Erythroblast (primary cell): ENCODE data around the gene ZNF320.
"Not testable (repeated sequence)": the region's sequence is repeated elsewhere in the genome, so short reads cannot be mapped to it uniquely, and the experiment has no call there.

Source experiments
- DNase-seq, 2 experiments: peaks; one replicate each; lab custom pipeline; 2025; lab: John Stamatoyannopoulos, UW
- GATA1 ChIP-seq: IDR thresholded peaks from 2 replicates; pipeline ENCODE4 v1.6.1; 2011; ENCODE audit warnings: low read depth, mild to moderate bottlenecking, control low read depth, low read length, moderate library complexity
- POLR2A ChIP-seq: IDR thresholded peaks from 2 replicates; pipeline ENCODE4 v1.6.1; 2011; ENCODE audit warnings: mild to moderate bottlenecking, low read length

Gene ZNF320

DNA sequence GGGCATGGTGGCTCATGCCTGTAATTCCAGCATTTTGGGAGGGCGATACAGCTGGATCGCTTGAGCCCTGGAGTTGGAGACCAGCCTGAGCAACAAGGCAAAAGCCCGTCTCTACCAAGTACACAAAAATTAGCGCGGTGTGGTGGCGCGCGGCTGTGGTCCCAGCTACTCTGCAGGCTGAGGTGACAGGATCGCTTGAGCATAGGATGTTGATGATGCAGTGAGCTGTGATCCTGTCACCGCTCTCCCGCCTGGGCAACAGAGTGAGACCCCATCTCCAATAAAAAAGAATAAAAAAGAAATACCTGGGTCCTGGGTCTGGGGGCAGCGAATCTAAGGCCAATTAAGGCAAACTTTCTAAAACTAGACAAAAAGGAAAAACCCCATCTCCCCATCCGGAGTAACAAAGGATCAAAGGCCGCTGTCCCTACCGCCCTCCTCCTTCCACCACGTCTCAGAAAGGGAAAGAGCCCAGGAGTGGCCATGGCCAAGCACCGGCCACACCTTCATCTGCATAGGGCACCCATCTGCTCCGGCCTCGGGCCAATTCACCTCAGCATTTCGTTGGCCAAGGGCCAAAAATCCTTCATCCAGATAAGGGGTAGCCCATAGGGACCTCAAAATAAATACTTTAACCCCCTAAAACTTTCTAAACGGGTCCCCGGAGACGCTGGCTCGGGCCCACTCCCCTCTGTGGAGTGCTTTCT is 851 bp downstream of the ZNF320 start:
- TF ChIP-seq GATA1 (no peak), POLR2A (no peak)
- DNase-seq, result peak; percentile 65 to 66

DNA sequence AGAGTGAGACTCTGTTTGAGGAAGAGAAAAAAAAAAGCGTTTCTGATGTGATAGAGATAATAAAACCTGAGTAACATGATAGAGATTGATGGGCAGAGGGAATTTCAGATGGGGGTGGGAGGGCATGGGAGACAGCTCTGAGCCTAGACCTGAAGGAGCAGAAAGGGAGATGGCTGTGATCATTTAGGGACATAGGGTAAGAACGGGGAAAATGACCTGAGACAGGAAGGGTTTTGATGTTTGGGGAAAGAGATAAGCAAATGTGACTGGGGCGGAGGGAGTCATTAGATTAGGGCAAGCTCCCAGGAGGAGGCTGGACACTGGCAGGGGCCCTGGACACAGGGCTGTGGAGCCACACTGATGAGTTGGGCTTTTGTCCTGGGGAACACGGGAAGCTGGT is 6.1 kb downstream of the ZNF320 start:
- DNase-seq, result peak in 1 of 2 experiments; percentile 21
- no peak for TF ChIP-seq GATA1

DNA sequence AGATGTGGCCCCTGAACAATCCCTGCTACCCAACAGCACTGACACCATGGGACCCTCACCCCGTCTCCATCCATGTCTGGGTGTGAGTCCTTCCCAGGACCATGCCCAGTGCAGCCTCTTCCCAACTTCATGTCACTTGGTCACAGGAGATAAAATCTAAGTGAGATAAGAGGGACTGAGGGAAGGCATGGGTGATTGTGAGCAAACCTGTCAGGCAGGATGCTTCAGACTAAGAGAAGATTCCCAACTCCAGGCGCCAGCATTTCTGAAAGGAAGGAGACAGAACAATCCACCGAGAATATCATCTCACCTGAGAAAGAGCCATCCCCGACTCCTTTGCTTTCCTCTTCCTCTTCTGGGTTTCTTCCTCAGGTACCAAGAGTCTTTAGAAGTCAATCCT is 7.5 kb downstream of the ZNF320 start:
- no peak for TF ChIP-seq GATA1
- no peak for TF ChIP-seq POLR2A
- no peak for DNase-seq

DNA sequence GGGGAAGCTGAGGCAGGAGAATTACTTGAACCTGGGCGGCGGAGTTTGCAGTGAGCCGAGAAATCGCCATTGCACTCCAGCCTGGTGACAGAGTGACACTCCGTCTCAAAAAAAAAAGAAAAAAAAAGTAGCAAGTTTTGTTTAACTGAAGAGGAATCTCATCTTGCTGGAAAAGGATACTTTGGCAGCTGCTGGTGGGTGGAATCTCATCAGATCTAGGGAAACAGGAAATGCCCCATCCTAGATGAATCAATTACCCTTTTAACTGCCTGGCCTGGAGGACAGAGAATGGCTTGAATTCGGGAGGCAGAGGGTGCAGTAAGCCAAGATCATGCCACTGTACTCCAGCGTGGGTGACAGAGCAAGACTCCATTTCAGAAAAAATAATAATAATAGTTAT is 8.4 kb downstream of the ZNF320 start:
- TF ChIP-seq POLR2A (no peak), GATA1 (no peak)
- no peak for DNase-seq

DNA sequence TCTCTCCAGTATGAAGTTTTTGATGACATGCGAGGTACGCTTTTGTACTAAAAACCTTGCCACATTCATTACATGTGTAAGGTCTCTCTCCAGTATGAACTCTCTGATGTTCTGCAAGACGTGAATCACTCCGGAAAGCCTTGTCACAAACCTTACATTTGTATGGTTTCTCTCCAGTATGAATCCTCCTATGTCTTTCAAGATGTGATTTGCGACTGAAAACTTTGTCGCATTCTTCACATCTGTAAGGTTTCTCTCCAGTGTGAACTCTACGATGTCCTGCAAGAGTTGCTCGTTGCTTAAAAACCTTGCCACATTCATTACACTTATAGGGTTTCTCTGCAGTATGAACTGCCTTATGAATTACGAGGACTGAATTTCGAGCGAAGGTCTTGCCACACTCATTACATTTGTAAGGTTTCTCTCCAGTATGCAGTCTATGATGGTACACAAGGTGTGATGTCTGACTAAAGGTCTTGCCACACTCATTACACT is 16.5 kb downstream of the ZNF320 start:
- TF ChIP-seq POLR2A (no peak), GATA1 (no peak)
- no peak for DNase-seq

DNA sequence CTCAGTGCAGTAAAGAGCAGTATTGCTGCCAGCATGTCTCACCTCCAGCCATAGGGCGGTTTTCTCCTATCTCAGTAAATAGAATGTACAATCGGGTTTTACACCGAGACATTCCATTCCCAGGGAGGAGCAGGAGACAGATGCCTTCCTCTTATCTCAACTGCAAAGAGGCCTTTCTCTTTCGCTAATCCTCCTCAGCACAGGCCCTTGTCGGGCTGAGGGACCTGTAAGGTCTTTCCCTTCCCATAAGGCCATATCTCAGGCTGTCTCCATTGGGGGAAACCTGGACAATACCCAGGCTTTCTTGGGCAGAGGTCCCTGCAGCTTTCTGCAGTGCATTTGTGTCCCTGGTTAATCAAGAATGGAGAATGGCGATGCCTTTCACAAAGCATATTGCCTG is 24.4 kb downstream of the ZNF320 start:
- DNase-seq, result not testable (repeated sequence)

DNA sequence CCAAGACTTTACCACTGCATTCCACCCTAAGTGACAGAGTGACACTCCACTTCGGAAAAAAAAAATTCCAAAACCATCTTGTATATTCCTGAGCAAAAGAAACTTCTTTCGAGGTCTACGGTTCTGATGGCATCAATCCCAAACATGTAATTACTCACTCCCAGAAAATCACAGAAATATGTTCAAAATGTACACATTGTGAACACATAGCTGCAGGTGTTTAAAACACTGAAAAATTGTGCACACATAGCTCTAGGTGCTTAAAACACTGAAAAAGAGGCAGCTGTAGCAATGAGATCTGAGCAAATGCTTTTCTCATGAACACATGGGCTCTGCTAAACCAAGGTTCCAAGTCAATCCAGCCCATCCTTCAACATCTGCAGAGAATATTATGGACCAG is 26.0 kb downstream of the ZNF320 start:
- no peak for TF ChIP-seq POLR2A
- no peak for TF ChIP-seq GATA1
- no peak for DNase-seq

DNA sequence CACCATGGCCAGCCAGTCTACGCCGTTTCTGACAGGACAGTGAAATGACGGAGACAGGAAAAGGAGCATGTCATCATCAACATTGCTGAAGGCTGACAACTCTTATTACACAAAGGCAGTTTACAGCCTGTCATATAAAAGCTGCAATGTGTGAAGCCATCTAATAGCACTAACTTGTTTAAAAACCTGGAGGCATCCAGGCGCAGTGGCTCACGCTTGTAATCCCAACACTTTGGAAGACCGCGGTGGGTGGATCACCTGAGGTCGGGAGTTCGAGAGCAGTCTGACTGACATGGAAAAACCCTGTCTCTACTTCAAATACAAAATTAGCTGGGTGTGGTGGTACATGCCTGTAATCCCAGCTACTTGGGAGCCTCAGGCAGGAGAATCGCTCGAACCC is 29.4 kb downstream of the ZNF320 start:
- not testable (repeated sequence) for DNase-seq

DNA sequence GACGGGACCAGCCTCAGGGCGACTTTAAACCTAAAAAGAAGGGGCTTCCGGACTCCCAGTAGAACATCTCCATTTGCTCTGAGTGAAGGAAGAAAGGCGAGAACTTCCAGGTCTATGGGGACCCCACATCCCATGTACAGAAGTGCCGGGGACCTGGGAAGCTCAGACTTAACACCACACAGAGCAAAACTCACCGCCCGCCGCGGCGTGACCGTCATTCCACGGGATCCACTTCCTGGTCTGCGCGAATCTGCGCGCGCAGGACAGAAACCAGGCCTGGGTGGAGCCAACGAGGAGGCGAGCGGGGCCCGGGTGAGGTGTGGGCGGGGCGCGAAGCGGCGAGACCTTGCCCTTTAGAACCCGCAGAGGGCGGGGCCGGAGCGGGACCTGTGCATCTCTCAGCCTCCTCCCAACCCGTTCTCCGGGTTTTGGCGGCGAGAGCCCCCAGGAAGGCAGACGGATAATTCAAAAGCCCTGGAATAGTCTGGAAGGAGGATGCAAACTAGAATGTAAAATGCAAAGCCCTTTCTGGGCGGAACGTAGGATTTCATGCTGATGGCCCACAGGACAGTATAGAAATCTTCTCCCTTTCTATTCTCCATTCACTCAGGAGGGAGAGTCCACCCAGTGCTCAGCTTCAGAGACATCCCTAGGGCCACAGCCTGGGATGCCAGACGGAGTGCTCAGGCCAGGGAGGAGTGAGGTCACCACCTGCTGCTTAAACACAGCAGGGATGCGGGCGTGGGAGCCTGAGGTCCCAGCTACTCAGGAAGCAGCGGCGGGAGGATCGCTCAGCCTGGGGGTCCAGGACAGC is 39.9 kb downstream of the ZNF320 start, which contains the start of gene ZNF468:
TSS of gene ZNF468 (minus strand) at position 242 of the 814 bp plus-strand sequence. CDS start 3,347 bp downstream, outside the sequence.
- peak; percentile 68 for TF ChIP-seq POLR2A

DNA sequence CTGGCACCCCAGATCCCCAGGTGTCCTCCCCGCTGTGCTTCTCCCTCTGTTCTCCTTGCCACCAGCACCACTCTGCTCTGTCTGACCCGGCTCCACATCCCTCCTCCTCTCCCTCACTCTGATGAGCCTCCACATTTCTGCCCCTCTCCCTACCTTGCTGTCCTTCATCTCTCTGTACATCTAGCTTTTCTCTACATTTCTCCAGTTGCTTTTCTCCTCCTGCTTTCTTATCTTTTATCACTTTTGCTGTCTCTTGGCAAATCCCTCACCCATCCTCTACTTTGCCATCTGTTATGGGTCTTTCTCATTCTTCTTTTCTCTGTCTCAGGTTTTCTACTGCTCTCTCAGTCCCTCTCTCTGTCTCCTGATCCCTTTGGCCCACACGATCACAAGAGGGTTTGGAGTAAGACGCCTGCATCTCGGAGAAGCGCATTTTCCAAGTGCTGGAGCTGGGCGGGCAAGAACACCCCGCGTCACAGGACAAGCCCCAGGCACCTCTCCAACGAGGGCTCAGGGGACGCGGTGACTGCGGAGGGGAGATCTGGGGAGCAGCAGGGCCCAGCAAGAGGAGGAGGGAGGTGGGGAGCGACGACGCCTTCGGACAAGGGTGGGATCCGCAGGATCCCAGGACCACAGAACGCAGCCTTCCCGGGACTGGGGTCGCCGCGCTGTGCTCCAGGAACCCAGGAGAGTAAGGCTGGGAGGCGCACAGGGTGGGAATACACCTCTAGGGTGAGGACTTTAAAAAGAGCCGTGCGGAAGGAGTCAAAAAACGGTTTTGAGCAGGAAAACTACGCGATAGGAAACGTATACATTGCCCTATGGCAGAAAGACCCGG is 40.7 kb downstream of the ZNF320 start:
- DNase-seq, result not testable (repeated sequence)

More for the DNA sequence above, 39.9 kb downstream of the ZNF320 start, which contains the start of gene ZNF468:
- DNase-seq, result peak; percentile 72 to 80
